ENCODE measurements around the gene SEC63. TPM values are rescaled to one million over a fixed set of nuclear protein-coding genes. Genes with fewer than 3 reads are reported as not detected.
A peak's percentile ranks its signal among the peaks of the same experiment; 100 is the strongest.

Gene SEC63
- total and polyA plus RNA-seq, 4 experiments from 2014 or later: 19.6 to 95.5 (median 68.7) TPM

DNA sequence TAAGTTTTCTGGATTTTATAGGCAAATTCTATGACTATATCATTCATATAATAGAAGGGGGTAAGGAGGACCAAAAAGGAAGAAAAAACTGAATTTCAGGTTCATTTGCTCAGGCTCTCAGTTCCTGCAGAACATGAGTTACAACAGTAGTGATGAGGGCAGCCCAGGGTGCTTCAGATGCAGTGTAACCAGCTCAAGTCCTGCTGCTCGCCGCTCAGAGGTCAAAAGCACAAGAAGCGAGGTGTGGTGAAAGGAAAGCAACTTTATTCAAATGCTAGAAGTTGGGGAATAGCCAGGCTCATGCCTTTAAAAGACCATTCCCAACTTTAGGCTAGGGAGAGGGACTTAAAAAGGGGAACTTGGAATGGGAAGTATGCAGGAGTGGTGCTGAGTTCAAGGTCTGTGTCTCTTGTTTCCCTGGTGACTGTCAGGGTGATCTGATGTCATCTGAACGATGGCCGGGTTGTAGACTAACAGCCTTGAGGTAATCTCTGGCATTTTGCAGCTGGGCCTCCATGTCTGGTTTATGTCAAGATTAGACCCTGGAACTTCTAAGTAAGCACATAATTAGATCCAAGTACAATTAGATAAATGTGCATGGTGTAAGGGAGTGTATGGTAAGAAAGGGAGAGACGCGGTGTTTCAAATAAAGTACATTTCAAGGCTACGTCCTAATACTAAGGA, 14.5 kb upstream of the SEC63 start:
- H3K4me1 Mint-ChIP-seq: peaks cover 0 to 6% (median 3%) of the 10 kb centered on the region in 4 donors
- Histone ChIP-seq H3K4me1 (ENCODE audit: insufficient read depth, low read length) (no peaks in the 10 kb centered on the region), H3K27me3 (ENCODE audit: insufficient read depth, low read length) (no peaks in the 10 kb centered on the region), H3K4me3 (ENCODE audit: low read length in 2 of 2) (no peak overlapping the region), H3K36me3 (ENCODE audit: insufficient read depth, low read length) (no peaks in the 10 kb centered on the region), H3K27ac (ENCODE audit: low read depth, low read length) (no peak overlapping the region), H3K9me3 (ENCODE audit: control insufficient read depth in 1 of 2, low read length in 2 of 2) (no peaks in the 10 kb centered on the region)
- peaks cover 0 to 1% of the 10 kb centered on the region in 2 donors for H3K27me3 Mint-ChIP-seq
- intact Hi-C loops (cut with micrococcal nuclease): no loop called here
- CTCF ChIA-PET (ENCODE audit: partially characterized antibody): no interaction called here
- H3K9me3 Mint-ChIP-seq: no peaks in the 10 kb centered on the region
- POLR2A ChIA-PET (ENCODE audit: partially characterized antibody): no interaction called here
- peak overlapping the region in 1 of 8 donors; percentile 27 for H3K4me3 Mint-ChIP-seq
- H3K27ac Mint-ChIP-seq: peak overlapping the region in 2 of 7 donors; percentile 17 to 31
- H3K36me3 Mint-ChIP-seq: no peaks in the 10 kb centered on the region
- DNase-seq: no peak

DNA sequence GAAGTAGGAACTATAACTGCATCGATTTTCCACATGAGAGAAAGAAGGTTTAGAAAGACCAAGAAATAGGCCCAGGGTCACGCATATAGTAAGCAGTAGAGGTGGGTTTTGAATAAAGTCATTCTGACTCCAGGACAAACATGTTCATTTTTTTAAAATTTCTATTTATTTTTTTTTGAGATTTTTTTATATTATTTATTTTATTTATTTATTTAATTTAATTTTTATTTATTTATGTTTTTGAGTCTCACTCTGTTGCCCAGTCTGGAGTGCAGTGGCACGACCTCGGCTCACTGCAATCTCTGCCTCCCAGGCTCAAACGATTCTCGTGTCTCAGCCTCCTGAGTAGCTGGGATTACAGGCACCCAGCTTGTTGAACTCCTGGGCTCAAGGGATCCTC, 13.2 kb upstream of the SEC63 start:
- Mint-ChIP-seq H3K4me3 (no peak overlapping the region), H3K9me3 (no peaks in the 10 kb centered on the region), H3K27me3 (peaks cover 0 to 1% of the 10 kb centered on the region in 2 donors), H3K4me1 (peaks cover 0 to 6% (median 3%) of the 10 kb centered on the region in 4 donors), H3K36me3 (no peaks in the 10 kb centered on the region), H3K27ac (no peak overlapping the region)
- CTCF ChIA-PET (ENCODE audit: partially characterized antibody): no interaction called here
- H3K4me1 ChIP-seq (ENCODE audit: insufficient read depth, low read length): no peaks in the 10 kb centered on the region
- intact Hi-C loops (cut with micrococcal nuclease): no loop called here
- no peaks in the 10 kb centered on the region for H3K36me3 ChIP-seq (ENCODE audit: insufficient read depth, low read length)
- no peaks in the 10 kb centered on the region for H3K9me3 ChIP-seq (ENCODE audit: control insufficient read depth in 1 of 2, low read length in 2 of 2)
- no peak overlapping the region for H3K4me3 ChIP-seq (ENCODE audit: low read length in 2 of 2)
- POLR2A ChIA-PET (ENCODE audit: partially characterized antibody): no interaction called here
- DNase-seq: no peak
- no peak overlapping the region for H3K27ac ChIP-seq (ENCODE audit: low read depth, low read length)
- H3K27me3 ChIP-seq (ENCODE audit: insufficient read depth, low read length): no peaks in the 10 kb centered on the region

DNA sequence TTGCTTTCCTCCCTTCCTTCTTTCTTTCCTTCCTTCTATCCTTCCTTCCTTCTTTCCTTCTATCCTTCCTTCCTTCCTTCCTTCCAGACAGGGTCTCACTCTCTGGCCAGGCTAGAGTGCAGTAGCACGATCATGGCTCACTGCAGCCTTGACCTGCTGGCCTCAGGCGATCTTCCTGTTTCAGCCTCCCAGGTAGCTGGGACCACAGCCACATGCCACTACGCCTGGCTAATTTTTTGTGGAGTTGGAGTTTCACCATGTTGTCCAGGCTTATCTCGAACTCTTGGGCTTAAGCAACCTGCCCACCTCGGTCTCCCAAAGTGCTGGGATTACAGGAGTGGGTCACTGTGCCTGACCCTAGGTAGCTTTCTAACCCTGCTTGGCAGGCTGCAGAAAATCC, 12.2 kb upstream of the SEC63 start:
- Histone ChIP-seq H3K27ac (ENCODE audit: low read depth, low read length) (no peak overlapping the region), H3K4me3 (ENCODE audit: low read length in 2 of 2) (no peak overlapping the region), H3K36me3 (ENCODE audit: insufficient read depth, low read length) (no peaks in the 10 kb centered on the region), H3K4me1 (ENCODE audit: insufficient read depth, low read length) (no peaks in the 10 kb centered on the region), H3K9me3 (ENCODE audit: control insufficient read depth in 1 of 2, low read length in 2 of 2) (no peaks in the 10 kb centered on the region), H3K27me3 (ENCODE audit: insufficient read depth, low read length) (no peaks in the 10 kb centered on the region)
- no peak for DNase-seq
- H3K9me3 Mint-ChIP-seq: no peaks in the 10 kb centered on the region
- intact Hi-C loops (cut with micrococcal nuclease): no loop called here
- H3K27me3 Mint-ChIP-seq: peaks cover 0 to 1% of the 10 kb centered on the region in 2 donors
- H3K36me3 Mint-ChIP-seq: no peaks in the 10 kb centered on the region
- ChIA-PET CTCF (ENCODE audit: partially characterized antibody) (no interaction called here), POLR2A (ENCODE audit: partially characterized antibody) (no interaction called here)
- peak overlapping the region in 1 of 7 donors; percentile 53 for H3K27ac Mint-ChIP-seq
- H3K4me1 Mint-ChIP-seq: peaks cover 0 to 6% (median 3%) of the 10 kb centered on the region in 4 donors
- no peak overlapping the region for H3K4me3 Mint-ChIP-seq

GRCh38 chr6:107968081-107968480, 10.1 kb upstream of the SEC63 start:
- Mint-ChIP-seq H3K36me3 (no peaks in the 10 kb centered on the region), H3K4me3 (no peak overlapping the region), H3K9me3 (no peaks in the 10 kb centered on the region), H3K27me3 (peaks cover 0 to 1% of the 10 kb centered on the region in 2 donors), H3K4me1 (peaks cover 0 to 5% (median 3%) of the 10 kb centered on the region in 4 donors), H3K27ac (no peak overlapping the region)
- intact Hi-C loops (cut with micrococcal nuclease): no loop called here
- no peak for DNase-seq
- H3K36me3 ChIP-seq (ENCODE audit: insufficient read depth, low read length): no peaks in the 10 kb centered on the region
- H3K9me3 ChIP-seq (ENCODE audit: control insufficient read depth in 1 of 2, low read length in 2 of 2): no peaks in the 10 kb centered on the region
- H3K27ac ChIP-seq (ENCODE audit: low read depth, low read length): no peak overlapping the region
- H3K4me1 ChIP-seq (ENCODE audit: insufficient read depth, low read length): no peaks in the 10 kb centered on the region
- no peak overlapping the region for H3K4me3 ChIP-seq (ENCODE audit: low read length in 2 of 2)
- no peaks in the 10 kb centered on the region for H3K27me3 ChIP-seq (ENCODE audit: insufficient read depth, low read length)
- POLR2A ChIA-PET (ENCODE audit: partially characterized antibody): no interaction called here
- CTCF ChIA-PET (ENCODE audit: partially characterized antibody): no interaction called here

DNA sequence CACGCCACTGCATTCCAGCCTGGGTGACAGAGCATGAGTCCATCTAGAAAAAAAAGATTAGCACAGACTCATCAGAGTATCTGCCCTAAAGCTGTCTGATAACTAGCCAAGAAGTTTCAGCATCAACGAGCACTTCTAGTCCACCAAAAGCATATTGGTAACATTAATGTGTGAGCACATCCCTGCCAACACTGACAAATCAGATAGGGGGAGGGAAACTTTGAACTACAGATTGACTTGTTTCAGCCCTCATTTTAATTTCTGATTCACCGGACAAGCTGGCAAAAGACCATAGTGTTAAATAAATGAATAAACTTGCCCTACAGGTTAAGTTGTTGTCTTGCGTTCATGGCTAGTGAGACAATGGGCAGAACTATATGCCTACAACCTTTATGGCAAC, 7.7 kb upstream of the SEC63 start:
- Histone ChIP-seq H3K27ac (ENCODE audit: low read depth, low read length) (no peak overlapping the region), H3K36me3 (ENCODE audit: insufficient read depth, low read length) (no peaks in the 10 kb centered on the region), H3K4me1 (ENCODE audit: insufficient read depth, low read length) (no peaks in the 10 kb centered on the region), H3K4me3 (ENCODE audit: low read length in 2 of 2) (no peak overlapping the region), H3K27me3 (ENCODE audit: insufficient read depth, low read length) (no peaks in the 10 kb centered on the region), H3K9me3 (ENCODE audit: control insufficient read depth in 1 of 2, low read length in 2 of 2) (no peaks in the 10 kb centered on the region)
- no peak for DNase-seq
- POLR2A ChIA-PET (ENCODE audit: partially characterized antibody): no interaction called here
- Mint-ChIP-seq H3K4me3 (no peak overlapping the region), H3K9me3 (no peaks in the 10 kb centered on the region), H3K4me1 (no peaks in the 10 kb centered on the region), H3K36me3 (no peaks in the 10 kb centered on the region), H3K27ac (no peak overlapping the region), H3K27me3 (no peaks in the 10 kb centered on the region)
- intact Hi-C loops (cut with micrococcal nuclease): no loop called here
- CTCF ChIA-PET (ENCODE audit: partially characterized antibody): interaction anchor here (1.6 to 1.7 kb wide), 2 partner anchors 10 to 15 kb away, joined by 4 to 6 read pairs; no protein-coding TSS in a partner anchor

DNA sequence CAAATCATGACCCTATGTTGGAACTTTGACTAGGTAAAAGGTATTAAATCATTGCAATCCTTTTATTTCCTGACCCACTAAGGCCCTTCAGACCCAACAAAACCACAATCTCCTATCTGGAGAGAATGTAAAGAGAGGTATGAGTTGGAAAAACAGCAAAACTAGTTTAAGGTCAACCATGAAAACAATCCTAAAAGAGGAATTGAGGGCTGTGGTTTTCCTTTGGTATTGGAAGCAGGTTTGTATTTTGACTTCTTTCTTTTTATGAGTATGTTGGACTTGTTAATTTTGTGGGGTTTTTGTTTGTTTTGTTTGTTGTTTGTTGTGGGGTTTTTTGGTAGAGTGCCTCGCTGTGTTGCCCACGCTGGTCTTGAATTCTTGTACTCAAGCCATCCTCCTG, 4.7 kb upstream of the SEC63 start:
- no peaks in the 10 kb centered on the region for H3K27me3 ChIP-seq (ENCODE audit: insufficient read depth, low read length)
- no peak overlapping the region for H3K4me3 Mint-ChIP-seq
- H3K4me1 ChIP-seq (ENCODE audit: insufficient read depth, low read length): peaks cover 4% of the 10 kb centered on the region
- intact Hi-C loops (cut with micrococcal nuclease): no loop called here
- H3K9me3 ChIP-seq (ENCODE audit: control insufficient read depth in 1 of 2, low read length in 2 of 2): no peaks in the 10 kb centered on the region
- no peaks in the 10 kb centered on the region for H3K27me3 Mint-ChIP-seq
- no peak for DNase-seq
- no peak overlapping the region for H3K4me3 ChIP-seq (ENCODE audit: low read length in 2 of 2)
- peaks cover 0 to 12% (median 5%) of the 10 kb centered on the region in 4 donors for H3K4me1 Mint-ChIP-seq
- H3K9me3 Mint-ChIP-seq: no peaks in the 10 kb centered on the region
- ChIA-PET POLR2A (ENCODE audit: partially characterized antibody) (no interaction called here), CTCF (ENCODE audit: partially characterized antibody) (no interaction called here)
- H3K27ac ChIP-seq (ENCODE audit: low read depth, low read length): no peak overlapping the region
- peaks cover 0 to 3% of the 10 kb centered on the region in 2 donors for H3K36me3 Mint-ChIP-seq
- no peak overlapping the region for H3K27ac Mint-ChIP-seq
- no peaks in the 10 kb centered on the region for H3K36me3 ChIP-seq (ENCODE audit: insufficient read depth, low read length)

DNA sequence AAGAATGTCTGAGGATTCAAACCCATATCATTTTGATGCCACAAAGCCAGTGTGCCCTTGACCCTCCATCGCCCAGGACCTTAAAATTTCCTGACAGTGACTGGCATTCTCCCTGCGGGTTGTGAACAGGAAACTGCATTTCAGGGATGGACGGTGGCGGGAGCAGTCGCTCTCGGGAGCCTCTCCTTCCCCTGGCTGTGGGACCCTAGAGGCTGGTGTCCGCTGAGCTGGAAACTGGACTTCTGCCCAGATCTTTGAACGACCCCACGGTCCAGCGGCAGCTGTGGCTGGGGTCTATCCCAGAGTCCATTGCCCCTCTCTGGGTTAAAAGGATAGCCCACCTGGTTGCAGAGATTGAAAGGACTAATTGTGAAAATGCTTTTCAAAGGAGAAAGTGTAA, 1.4 kb upstream of the SEC63 start:
- no peaks in the 10 kb centered on the region for H3K27me3 ChIP-seq (ENCODE audit: insufficient read depth, low read length)
- H3K4me3 Mint-ChIP-seq: peak overlapping the region; percentile 5 to 96 (median 82)
- intact Hi-C loops (cut with micrococcal nuclease): loop anchor here (2.0 to 10.0 kb wide), 7 partner anchors 137 to 1523 kb away; partner anchors contain the start of genes AFG1L, CEP57L1, PDSS2 and SCML4
- H3K36me3 Mint-ChIP-seq: peaks cover 7 to 19% of the 10 kb centered on the region in 2 donors
- H3K27me3 Mint-ChIP-seq: no peaks in the 10 kb centered on the region
- H3K4me1 Mint-ChIP-seq: peaks cover 18 to 38% (median 29%) of the 10 kb centered on the region in 4 donors
- ChIA-PET CTCF (ENCODE audit: partially characterized antibody) (no interaction called here), POLR2A (ENCODE audit: partially characterized antibody) (interaction anchor here (1.5 kb wide), 1 partner anchor 1732 kb away, joined by 5 read pairs; the partner anchor contains the start of genes AK9 and FIG4)
- no peaks in the 10 kb centered on the region for H3K36me3 ChIP-seq (ENCODE audit: insufficient read depth, low read length)
- H3K4me1 ChIP-seq (ENCODE audit: insufficient read depth, low read length): peaks cover 29% of the 10 kb centered on the region
- peak overlapping the region in 3 of 7 donors; percentile 4 to 92 (median 17) for H3K27ac Mint-ChIP-seq
- no peak overlapping the region for H3K27ac ChIP-seq (ENCODE audit: low read depth, low read length)
- no peaks in the 10 kb centered on the region for H3K9me3 ChIP-seq (ENCODE audit: control insufficient read depth in 1 of 2, low read length in 2 of 2)
- H3K9me3 Mint-ChIP-seq: no peaks in the 10 kb centered on the region
- no peak for DNase-seq
- H3K4me3 ChIP-seq (ENCODE audit: low read length in 2 of 2): no peak overlapping the region
